HG03280 (cell line): ENCODE measurements around the gene MMP17.
"Not testable (repeated sequence)": the region's sequence is repeated elsewhere in the genome, so short reads cannot be mapped to it uniquely, and the experiment has no call there.

Experiments
- ATAC-seq: cut with Tn5 transposase; IDR thresholded peaks from one replicate; pipeline ENCODE4 v1.9.1; 2021; ENCODE audit warnings: mild to moderate bottlenecking, moderate library complexity; ENCODE audit not compliant: unreplicated experiment

Gene MMP17

DNA sequence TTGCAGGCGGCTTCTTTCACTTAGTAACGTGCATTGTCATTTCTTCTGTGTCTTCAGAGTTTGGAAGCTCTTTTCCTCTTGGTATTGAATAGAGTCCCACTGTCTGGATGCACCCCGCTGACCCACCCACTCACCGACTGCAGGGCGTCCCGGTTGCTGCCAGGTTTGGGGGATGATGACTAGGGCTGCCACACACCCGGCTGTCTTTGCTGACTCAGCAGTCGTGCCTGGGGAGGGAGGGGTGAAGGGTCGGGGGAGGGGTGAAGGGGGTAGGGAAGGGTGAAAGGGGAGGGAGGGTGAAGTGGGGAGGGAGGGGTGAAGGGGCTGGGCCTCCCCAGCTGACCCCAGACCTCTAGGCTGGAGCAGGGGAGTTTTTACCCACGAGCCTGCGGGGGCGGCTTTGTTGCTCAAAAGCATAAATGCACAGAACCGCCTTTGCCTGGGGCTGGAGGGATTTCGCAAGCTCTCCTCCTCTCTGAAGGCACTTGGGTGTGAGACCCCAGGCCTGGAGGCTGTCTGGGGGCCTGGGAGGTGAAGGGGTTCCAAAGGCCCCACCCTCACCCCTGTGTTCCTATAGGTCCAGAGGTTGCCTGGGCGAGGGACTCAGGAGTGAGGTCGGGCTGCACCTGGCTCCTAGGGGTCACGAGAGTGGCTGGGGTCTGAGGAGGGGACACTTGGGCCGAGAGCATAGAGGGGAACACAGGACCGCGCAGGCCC is 35.0 kb downstream of the MMP17 start:
- no peak for ATAC-seq

DNA sequence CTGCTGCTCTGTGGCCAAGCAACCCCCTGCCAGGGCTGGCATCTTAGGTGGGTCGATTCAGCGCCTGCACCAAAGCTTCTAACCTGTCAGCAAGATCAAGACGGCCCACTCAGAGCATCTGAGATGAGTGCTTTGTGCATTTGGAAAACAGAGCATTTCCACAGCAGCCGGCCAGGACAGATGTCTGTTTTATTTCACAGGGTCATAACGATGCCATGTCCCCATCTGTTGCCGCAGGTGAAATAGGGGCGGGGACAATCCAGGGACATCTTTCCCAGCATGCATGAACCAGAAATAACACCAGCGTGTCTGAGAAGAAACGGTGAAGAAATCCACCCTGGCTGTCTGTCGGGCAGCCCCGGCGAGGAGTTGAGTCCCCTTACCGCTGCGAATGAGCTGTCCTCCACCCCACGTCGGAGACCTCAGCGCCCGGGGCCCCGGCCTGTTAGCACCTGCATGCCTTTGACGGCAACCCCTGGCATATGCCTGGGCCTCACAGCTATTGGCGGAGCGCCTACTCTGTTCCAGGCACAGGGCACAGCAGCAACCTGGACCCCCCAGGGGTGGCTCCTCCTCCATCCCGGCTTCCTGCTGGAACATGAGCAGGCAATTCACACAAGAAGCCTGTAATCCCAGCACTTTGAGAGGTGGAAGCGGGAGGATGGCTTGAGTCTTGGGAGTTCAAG is 35.7 kb downstream of the MMP17 start:
- no peak for ATAC-seq

DNA sequence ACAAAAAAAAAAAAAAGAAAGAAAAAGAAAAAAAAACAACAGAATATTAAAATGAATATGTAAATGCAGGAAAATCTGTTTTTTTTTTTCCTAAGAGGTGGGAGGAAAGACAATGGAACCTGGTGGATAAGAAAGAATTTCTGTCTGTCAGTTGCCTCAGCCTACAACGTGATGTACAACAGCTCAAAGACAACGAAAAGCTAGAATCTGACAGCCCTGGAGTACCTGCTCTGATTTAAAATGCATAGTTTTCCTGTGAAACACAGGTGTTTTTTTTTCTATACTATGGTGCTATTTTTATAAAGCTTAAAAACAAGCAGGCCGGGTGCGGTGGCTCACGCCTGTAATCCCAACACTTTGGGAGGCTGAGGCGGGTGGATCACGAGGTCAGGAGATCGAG is 36.3 kb downstream of the MMP17 start:
- ATAC-seq, result no peak

DNA sequence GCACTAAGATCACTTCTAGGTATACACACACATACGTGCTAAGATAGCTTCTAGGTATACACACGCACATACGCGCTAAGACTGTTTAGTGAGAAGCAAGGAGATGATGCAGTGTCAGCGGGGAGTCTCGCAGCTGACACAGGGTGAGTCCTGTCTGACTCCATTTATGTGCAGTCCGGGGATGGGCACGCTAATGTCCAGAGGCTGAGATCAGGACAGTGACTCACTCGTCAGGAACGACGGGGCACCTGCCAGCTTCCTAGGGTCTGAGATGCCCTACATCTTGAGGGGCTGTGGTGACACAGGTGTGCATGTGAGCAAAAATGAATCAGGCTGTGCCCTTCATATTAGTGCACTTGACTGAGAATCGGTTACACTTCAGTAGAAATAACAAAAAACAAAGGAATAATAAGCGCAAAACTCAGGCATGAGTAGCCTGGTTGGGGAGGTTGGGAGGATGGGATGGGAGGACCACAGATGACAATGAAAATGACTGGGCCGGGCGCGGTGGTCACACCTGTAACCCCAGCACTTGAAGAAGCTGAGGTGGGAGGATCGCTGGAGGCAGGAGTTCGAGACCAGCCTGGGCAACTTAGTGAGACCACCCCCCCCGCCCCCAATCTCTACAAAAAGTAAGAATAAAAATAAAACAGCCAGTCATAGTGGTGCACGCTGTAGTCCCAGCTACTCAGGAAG is 37.1 kb downstream of the MMP17 start:
- ATAC-seq, result no peak

DNA sequence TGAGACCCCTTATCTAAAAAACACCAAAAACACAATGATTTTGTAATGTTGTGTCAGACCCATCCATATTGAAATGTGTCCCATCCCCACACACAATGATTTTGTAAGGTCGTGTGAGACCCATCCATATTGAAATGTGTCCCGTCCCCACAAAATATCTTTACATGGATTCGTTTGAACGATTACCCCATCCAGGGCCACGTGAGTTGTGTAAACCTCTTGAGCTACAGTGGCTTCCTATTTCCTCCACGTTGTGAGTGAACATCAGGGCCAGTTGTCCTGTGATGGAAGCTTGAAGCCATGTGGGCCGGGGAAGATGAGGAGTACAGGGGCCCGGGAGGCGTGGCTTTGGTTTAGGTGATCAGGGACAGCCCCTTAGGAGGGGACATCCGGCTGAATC is 39.3 kb downstream of the MMP17 start:
- no peak for ATAC-seq

DNA sequence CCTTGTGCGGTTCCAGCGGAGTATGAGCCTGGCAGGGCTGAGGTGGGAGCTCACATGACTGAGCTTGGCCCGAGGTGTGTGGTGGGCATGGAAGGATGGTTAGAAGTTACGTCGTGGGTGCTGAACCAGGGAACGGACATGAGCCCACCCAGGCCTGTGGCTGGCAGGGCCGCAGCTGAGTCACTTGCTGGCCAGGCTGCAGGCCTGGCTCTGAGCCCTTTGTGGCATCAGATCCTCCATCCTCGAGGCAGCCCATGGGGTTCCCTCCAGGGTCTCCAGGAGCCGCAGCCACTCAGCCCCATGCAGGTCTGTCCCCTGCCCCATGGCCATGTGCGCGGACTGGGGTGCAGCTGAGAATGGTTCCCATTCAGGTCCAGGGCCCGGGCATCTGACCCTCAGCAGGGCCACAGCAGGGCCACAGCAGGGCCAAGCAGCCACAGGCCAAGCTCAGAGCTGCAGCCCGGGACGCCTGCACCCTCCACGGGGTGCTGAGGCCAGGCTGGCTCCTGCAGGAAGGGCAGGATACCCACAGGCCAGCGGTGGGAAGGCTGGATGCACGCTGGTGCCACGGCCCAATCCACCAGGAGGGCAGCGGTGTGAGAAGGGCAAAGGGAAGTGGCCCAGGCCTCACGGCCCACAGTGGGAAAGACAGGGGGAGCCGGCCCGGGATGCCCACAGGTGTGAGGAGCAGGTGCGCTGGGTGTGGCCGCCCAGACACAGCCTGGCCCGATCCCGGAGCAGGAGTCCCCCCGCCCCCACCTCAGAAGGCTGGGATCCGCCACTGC is 39.9 kb downstream of the MMP17 start:
- no peak for ATAC-seq

DNA sequence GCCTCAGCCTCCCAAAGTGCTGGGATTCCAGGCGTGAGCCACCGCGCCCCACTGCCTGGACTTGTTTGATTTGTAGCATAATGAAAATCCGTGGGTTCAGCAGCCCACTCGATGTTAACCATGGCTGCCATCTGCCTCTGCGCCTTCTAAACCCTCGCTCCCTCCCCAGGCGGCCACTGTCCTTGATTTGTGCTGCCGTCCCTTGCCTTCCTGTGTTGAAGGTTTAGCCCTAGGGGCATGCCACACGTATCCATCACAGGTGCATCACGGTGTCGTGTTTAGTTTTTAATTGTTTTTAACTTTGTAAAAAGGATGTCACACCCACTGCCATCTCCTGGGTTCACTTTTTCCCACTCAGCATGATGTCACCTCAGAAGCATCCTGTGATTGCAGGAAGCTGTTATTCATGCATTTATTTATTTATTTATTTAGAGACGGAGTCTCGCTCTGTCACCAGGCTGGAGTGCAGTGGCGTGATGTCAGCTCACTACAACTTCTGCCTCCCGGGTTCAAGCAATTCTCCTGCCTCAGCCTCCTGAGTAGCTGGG is 41.8 kb downstream of the MMP17 start:
- no peak for ATAC-seq

DNA sequence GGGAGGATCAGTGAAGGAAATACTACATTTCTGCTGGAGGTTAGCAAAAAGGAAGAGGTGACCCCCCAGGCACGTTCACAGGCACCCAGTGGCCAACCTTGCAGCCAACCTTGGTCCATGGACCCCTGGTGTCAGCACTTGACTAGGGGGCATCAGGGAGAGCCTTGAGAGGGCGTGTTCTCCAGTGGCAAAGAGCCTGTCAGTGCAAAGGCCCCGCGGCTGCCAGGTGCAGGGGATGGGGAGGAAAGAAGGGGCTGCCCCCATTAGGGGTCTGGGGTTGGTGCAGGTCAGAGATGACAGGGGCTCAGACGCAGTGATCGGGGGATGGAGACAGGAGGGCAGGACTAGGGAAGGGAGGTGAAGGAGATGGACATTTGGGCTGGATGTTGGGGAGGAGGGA is 43.5 kb downstream of the MMP17 start:
- ATAC-seq, result no peak

DNA sequence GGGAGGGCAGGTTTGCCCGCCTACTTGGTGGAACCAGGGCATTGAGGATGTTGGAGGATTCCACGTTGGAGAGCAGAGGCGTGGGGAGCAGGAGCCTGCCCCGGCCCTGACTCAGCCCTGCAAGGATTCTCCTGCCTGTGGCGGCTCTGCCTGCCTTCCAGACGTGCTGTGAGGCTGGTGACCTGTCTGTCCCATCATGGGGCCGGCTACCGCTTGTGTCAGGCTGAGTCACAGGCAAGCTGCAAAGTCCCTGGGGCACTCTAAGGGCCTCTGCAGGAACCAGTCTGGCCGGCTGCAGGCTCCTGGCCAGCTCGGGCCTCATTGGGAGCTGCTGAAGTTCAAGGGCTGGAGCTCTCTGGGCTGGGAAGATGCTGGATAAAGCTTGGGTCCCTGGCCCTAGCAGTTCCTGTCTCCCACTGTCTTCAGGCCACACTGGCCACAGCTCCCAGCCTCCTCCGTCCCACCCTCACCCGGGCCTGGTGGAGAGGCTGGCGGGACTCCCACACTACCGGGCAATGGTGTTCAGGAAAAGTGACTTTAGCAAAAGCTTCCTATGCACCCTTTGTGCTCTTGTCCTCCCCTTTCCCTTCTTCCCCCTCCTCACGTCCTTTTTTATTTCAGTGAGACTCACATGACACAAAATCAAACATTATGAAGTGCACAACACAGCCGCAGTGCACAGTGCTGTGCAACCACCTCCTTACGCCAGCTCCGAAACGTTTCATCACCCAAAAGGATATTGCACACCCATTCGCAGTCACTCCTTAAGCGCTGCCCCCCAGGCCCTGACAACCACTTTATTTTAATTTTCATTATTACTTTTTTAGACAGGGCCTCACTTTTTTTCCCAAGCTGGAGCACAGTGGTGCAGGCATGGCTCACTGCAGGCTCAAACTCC is 44.2 kb downstream of the MMP17 start:
- no peak for ATAC-seq

DNA sequence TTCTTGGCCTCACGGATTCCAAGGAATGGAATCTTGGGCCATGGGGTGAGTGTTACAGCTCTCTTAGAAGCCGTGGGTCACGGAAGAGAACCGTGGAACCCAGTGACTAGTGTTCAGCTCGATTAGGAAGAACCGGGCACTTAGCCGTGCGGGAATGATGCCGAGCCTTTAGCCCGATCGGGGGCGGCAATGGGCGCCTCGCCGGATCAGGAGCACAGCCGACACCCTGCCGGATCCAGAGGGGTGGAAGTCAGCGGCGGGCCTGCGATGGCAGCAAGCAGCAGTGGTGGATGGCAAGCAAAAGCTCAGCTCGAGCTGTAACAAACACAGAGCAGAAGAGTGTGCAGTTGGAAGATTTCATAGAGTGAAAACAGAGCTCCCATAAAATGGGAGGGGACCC is 45.1 kb downstream of the MMP17 start:
- no peak for ATAC-seq

DNA sequence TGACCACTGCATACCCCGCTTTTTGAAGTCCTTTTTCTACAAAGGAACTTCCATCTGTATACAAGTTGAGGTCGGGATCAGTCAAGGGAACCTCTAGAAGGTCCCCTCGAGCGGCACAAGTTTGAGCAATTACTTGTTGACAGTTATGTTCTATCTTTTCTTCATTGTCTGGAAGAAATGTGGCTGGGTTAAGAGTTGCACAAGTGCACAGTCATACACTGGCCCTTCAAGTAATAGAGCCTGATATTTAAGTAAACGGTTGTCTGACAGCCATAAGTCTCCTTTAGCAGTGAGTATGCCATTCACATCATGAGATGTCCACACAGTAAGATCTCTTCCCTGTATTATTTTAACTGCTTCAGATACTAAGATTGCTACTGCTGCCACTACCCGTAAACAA is 46.8 kb downstream of the MMP17 start:
- ATAC-seq, result not testable (repeated sequence)

DNA sequence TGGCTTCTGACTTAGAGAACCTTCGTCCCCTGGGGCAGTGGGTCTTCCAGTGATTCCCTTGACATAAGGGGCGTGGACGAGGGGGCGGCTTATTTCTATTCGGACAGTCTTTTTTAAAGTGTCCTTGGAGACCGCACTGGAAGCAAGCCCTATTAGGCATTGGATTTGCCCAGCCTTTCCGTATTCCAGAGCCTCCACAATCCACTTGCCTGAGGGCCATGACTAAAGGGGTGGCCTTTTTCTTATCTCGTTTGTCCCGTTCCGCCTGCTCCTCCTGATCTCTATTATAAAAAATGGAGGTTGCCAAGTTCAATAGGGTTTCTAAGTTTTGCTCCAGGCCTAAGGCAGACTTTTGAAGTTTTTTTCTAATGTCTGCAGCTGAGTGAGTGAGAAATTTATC is 49.0 kb downstream of the MMP17 start:
- not testable (repeated sequence) for ATAC-seq

DNA sequence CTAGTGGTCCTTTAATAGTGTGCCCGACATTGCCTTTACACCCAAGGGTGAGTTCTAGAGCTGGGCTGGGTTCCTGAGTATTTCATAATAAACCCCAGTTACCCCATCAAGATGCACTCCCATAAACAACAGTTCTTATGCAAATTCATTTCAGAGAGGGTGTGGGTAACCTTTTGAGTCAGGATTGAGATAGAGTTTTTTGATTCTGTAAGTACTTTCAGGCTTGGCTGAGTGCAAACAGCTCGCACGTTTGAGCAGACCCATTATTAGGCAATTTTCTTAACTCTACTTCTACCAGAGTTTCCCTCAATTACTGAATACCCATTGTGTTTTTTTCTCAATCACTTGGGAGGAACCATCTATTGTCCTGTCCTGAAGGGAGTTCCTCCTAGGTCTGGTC is 50.2 kb downstream of the MMP17 start:
- not testable (repeated sequence) for ATAC-seq

DNA sequence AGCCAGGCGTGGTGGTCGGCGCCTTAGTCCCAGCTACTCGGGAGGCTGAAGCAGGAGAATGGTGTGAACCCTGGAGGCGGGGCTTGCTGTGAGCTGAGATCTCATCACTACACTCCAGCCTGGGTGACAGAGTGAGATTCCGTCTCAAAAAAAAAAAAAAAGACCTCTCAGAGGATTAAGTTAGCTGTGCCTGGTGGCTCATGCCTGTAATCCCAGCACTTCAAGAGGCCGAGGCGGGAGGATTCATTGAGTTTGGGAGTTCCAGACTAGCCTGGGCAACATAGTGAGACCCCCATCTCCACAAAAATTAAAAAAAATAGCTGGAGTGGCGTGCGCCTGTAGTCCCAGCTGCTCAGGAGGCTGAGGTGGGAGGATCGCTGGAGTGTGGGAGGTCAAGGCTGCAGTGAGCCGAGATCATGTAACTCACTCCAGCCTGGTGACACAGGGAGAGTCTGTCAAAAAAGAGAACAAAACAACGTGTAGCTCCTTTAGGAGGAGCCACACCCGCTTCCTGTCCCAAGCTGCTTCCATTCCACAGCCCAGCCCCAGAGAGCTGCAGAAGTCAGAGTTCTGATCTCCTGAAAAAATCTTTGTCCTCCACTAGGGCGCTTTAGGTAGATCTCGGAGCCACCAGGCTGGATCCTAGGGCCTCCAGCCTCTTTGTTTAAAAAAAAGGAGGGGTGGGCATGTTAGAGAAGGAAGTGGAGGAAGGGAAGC is 54.8 kb downstream of the MMP17 start:
- ATAC-seq, result no peak

DNA sequence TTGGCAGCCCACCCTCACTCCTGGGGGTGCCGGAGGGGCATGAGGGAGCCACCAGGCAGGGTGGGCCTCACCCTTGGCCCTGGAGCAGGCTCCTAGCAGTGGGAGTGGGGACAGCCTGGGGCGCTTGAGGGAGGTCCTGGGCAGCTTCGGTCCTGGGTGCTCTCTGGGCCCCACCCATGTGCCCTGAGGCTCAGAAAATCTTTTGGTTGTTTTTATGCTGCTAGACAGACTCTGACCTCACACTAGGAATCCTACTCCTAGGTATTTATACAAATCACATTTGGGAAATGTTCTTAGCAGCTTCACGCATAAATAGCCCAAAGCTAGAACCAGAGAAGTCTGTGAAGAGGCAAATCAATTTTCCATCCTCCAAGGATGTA is 55.3 kb downstream of the MMP17 start:
- no peak for ATAC-seq

DNA sequence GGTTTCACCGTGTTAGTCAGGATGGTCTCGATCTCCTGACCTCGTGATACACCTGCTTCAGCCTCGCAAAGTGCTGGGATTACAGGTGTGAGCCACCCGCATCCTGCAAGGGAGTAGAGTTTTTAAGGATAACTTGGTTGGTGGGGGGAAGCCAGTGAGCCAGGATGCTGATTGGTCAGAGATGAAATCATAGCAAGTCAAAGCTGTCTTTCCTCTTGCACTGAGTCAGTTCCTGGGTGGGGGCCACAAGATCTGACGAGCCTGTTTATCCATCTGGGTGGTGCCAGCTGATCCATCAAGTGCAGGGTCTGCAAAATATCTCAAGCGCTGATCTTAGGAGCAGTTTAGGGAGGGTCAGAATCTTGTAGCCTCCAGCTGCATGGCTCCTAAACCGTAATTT is 56.9 kb downstream of the MMP17 start:
- not testable (repeated sequence) for ATAC-seq

DNA sequence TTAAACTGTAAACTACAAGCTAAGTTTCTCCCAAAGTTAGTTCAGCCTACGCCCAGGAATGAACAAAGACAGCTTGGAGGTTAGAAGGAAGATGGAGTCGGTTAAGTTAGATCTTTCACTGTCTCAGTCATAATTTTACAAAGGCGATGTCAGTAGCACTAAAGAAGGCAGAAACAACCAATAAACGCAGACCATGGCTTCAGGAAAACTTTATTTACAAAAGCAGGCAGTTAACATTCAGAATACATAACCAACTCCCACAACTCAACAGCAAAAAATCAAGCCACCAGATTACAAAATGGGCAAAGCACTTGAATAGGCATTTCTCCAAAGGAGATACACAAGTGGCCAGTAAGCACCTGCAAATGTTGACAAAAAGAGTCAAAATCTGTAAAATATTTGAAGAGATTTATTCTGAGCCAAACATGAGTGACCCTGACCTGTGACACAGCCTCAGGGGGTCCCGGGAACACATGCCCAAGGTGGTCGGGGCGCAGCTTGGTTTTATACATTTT is 57.4 kb downstream of the MMP17 start:
- no peak for ATAC-seq

DNA sequence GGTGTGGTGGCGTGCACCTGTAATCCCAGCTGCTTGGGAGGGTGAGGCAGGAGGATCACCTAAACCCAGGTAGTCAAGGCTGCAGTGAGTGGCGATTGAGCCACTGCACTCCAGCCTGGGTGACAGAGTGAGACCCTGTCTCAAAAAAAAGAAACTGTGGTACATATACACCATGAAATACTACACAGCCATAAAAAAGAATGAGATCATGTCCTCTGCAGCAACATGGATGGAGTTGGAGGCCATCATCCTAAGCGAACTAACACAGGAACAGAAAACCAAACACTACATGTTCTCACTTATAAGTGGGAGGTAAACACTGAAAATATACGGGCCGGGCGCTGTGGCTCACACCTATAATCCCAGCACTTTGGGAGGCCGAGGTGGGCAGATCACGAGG is 63.5 kb downstream of the MMP17 start:
- ATAC-seq, result not testable (repeated sequence)
